K562 (cell line): ENCODE results near the gene LTBP4. TPM values are rescaled to one million over a fixed set of nuclear protein-coding genes. Genes with fewer than 3 reads are reported as not detected.

Source experiments
- DDX20 ChIP-seq: fragments of 450-650 bp; IDR thresholded peaks from 2 replicates; pipeline ENCODE4 v1.6.1; 2016; ENCODE audit warnings: missing genetic modification characterization, low read depth, mild to moderate bottlenecking, missing compliant biosample characterization, moderate library complexity
- EGR1 ChIP-seq: fragments of 450-650 bp; conservative IDR thresholded peaks from 2 replicates; pipeline ENCODE4 v1.6.1; 2017; ENCODE audit warnings: mild to moderate bottlenecking
- EP300 ChIP-seq: IDR thresholded peaks from 2 replicates; pipeline ENCODE4 v1.6.1; 2012; ENCODE audit warnings: low read length, improper control_type of control experiment
- ETV1 ChIP-seq: fragments of 450-650 bp; conservative IDR thresholded peaks from 2 replicates; pipeline ENCODE4 v1.6.1; 2016; ENCODE audit warnings: missing genetic modification characterization, control low read depth, low read depth, missing compliant biosample characterization
- MEF2A ChIP-seq: IDR thresholded peaks from 2 replicates; pipeline ENCODE4 v1.6.1; 2011; ENCODE audit warnings: low read depth, mild to moderate bottlenecking, low read length, moderate library complexity; ENCODE audit not compliant: control insufficient read depth
- POLR3G ChIP-seq: IDR thresholded peaks from 2 replicates; pipeline ENCODE4 v1.6.1; 2011; ENCODE audit not compliant: insufficient read length, insufficient replicate concordance; ENCODE audit errors: extremely low read depth
- RREB1 ChIP-seq: fragments of 250-450 bp; sonication (Bioruptor Pico); IDR thresholded peaks from 2 replicates; pipeline ENCODE4 v1.4.0; 2020
- TFAP4 ChIP-seq: sonication (generic); formaldehyde crosslinking; IDR thresholded peaks from 2 replicates; pipeline ENCODE4 v1.8.0; 2022; ENCODE audit warnings: missing genetic modification reagents, mild to moderate bottlenecking, moderate library complexity, borderline replicate concordance
- ZNF407 ChIP-seq: fragments of 450-650 bp; IDR thresholded peaks from 2 replicates; pipeline ENCODE4 v1.6.1; 2016; ENCODE audit warnings: low read depth
- ZNF75A ChIP-seq: fragments of 450-650 bp; formaldehyde crosslinking; IDR thresholded peaks from 2 replicates; pipeline ENCODE4 v1.4.0; 2020; ENCODE audit warnings: mild to moderate bottlenecking
- polyA plus RNA-seq, 8 experiments: library from polyadenylated mRNA; depleted of rRNA in 4 of 8; stranded (reverse) in 5 of 8; unstranded in 3 of 8; fragments of >200 nt; fragmentation: Nextera tagmentation in 2 of 8; fragmentation: Illumina TruSeq in 1 of 8; extraction: Ambion mirVana in 2 of 8; extraction: Trizol in 1 of 8; gene quantifications; 2 replicates each; pipeline versions ENCODE4 v1.2.1 to v1.2.3, GENCODE V29; 2011 to 2014; ENCODE audit warnings: inconsistent platforms in 1 of 8, missing spikeins in 1 of 8
- total RNA-seq, 7 experiments: library from RNA; depleted of rRNA in 6 of 7; stranded (reverse); fragments of >200 nt in 6 of 7; fragmentation: Illumina TruSeq in 2 of 7; extraction: Trizol in 2 of 7; gene quantifications; 2 replicates each; pipeline versions ENCODE4 v1.2.1 to v1.2.3, GENCODE V29; 2011 to 2021; ENCODE audit warnings: low replicate concordance in 1 of 7

LTBP4 gene
- total and polyA plus RNA-seq, 9 of the 15 experiments (the other 6 are each of a cell fraction or from before 2014, with no cell fraction given): 0.35 to 160 (median 31.6) TPM

GRCh38 chr19:40605216-40605971 is 4.2 kb downstream of the LTBP4 start (continued):
- TF ChIP-seq ZNF407 (no peak), ETV1 (tag) (no peak), ZNF75A (CRISPR knock-in tag) (no peak), RREB1 (no peak), EP300 (no peak; the same call in 1 of the 2 replicates), POLR3G (no peak), DDX20 (tag) (no peak), TFAP4 (peak; percentile 90), MEF2A (no peak), EGR1 (peak; percentile 79)
